ENCODE data around the gene ZNF419.
A peak's percentile ranks its signal among the peaks of the same experiment; 100 is the strongest.
"Not testable (repeated sequence)": the region's sequence is repeated elsewhere in the genome, so short reads cannot be mapped to it uniquely, and the experiment has no call there.

ZNF419 gene
- 1.9 to 12.1 reads per million in 2 donors for total RNA-seq

GRCh38 chr19:57487477-57488298, at the start of gene ZNF419:
Gene ZNF419, plus strand, starts transcription at chr19:57487750. Its CDS starts 201 bp downstream, at chr19:57487951.
- peak; percentile 75 to 92 (median 89) for DNase-seq

DNA sequence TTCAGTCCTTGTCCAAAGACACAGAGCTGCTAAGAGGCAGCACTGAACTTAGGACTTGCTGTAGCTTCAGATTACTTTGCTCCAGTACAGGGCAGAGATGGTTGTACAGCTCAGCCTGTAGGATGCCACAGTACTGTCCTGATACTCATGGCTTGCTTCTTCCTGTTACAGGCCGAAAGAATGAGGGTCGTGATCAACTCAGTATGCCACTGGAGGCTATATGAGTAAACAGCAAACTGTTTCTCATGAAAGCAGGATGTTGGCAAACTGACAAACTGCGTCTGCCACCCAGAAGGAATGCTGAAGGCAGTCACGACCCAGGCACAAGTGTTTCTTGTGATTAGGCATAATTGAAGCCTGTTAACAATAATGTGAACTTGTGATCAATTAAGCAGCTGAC, 49.6 kb upstream of the ZNF419 start:
- DNase-seq: no peak

- no peak for DNase-seq
Measured at GRCh38 chr19:57438925-57439324, 48.6 kb upstream of the ZNF419 start.

- no peak for DNase-seq
Measured at GRCh38 chr19:57441979-57442752, 45.4 kb upstream of the ZNF419 start.

DNA sequence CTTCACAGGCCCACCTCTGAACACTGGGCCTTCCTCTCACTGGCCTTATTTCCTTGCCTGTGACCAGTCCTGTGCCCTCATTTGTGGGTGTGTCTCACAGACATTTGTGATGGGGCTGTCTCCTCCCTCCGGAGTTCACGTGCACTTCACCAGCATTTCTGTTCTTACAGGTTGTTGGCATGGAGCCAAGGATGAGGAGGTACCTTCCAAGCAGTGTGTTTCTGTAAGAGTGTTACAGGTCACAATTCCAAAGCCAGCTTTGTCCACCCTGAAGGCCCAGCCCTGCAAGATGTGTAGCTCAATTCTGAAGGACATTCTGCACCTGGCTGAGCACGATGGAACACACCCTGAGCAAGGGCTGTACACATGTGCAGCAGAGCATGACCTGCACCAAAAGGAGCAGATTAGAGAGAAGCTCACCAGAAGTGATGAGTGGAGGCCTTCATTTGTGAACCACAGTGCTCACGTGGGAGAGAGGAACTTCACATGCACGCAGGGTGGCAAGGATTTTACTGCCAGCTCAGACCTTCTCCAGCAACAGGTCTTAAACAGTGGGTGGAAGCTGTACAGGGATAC, 44.3 kb upstream of the ZNF419 start:
- DNase-seq: no peak

GRCh38 chr19:57452307-57452706, 35.2 kb upstream of the ZNF419 start:
- no peak for DNase-seq

GRCh38 chr19:57465680-57466381, 21.7 kb upstream of the ZNF419 start:
- peak in 1 of 5 experiments; percentile 59 for DNase-seq

- no peak for DNase-seq
Measured at GRCh38 chr19:57466489-57466888, 21.1 kb upstream of the ZNF419 start.

GRCh38 chr19:57473646-57474045, 13.9 kb upstream of the ZNF419 start:
- DNase-seq: peak in 1 of 5 experiments; percentile 13

- DNase-seq: peak; percentile 52 to 96 (median 84)
Measured at GRCh38 chr19:57477191-57478008, 10.2 kb upstream of the ZNF419 start, which contains the start of gene ZNF772. Gene ZNF772, minus strand, starts transcription at chr19:57477566. Its CDS starts 257 bp downstream, at chr19:57477309.

DNA sequence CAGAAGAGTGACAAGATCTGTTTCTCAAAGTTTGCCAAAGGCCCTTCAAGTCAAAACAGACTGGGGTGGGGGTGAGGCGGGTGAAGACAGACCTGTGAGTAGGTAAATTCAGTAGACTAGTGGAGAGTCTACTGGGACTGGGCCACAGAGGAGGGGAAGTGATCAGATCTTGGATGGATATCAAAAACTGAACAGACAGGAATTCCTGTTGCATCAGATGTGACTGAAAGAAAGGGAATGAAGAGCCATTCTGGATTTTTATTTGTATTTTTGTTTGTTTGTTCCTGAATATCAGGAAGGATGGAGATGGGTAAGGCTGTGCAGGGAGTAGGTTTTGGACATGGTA, 722 bp downstream of the ZNF419 start:
- DNase-seq: not testable (repeated sequence)

GRCh38 chr19:57499332-57499679, 11.8 kb downstream of the ZNF419 start:
- DNase-seq: not testable (repeated sequence)

DNA sequence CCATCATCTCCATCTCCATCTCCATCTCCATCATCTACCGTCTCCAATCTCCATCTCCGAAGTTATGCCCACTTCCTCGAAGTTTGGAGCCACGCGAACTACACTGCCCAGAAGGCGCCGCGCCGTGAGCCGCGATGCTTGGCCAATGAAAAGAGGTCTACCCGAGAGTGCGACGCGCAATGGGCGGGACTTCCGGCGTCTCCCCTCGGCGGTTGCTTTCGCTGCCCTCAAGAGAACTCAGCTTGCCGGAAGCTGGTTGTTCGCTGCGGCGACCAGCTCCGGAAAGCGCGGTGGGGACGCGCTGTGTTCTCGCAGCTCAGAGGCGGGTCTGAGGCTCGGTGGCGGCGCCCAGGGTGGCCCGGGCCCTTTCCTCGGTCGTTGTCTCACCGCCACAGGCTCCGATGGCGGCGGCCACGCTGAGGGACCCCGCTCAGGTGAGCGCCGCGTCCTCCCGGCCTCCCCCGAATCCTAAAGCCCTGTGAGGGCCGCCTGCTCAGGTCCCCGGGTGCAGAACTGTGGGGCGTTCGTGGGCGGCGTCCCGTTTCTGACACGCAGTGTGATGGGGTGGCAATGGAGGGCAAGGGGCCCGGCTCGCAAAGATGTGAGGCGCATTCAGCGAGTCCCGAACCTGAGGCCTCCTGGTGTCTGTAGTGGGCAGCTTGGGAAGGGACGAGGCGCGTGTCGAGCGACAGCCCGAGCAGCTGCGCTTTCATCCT, 12.3 kb downstream of the ZNF419 start, which contains the start of gene ZNF773:
TSS of gene ZNF773 (plus strand) at position 259 of the 716 bp plus-strand sequence. CDS start at position 402, 143 bp downstream.
- peak; percentile 86 to 99 (median 94) for DNase-seq

GRCh38 chr19:57500400-57500799, 12.8 kb downstream of the ZNF419 start:
- not testable (repeated sequence) for DNase-seq

DNA sequence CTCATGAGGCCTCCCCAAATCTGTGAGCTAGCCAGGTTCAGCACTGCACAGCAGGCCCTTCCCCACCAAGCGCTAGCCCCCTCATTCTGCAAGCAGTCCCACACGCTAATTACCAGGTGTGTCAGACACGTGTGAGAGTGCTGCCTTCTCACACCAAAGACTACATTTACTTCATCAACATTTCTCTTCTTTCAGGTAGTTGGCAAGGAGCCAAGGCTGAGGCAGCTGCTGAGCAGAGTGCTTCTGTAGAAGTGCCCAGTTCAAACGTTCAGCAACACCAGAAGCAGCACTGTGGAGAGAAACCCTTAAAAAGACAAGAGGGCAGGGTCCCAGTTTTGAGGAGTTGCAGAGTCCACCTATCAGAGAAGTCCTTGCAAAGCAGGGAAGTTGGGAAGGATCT, 18.6 kb downstream of the ZNF419 start:
- DNase-seq: no peak

DNA sequence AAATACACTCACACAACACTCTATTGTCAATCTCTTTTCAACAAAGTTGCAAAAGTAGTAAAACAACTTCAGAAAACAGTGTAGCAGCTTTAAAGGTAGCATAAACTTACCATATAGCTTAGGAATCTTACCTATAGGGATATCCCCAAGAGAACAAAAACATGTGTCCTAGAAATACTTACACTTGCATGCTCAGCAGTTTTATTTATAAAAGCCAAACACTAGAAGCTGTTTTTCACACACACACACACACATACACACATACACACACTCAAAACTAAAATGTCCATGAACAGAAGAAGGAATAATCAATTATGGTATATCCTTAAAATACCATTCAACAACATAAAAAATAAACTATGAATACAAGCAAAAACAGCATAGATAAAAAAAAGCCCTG, 23.9 kb downstream of the ZNF419 start:
- DNase-seq: no peak

DNA sequence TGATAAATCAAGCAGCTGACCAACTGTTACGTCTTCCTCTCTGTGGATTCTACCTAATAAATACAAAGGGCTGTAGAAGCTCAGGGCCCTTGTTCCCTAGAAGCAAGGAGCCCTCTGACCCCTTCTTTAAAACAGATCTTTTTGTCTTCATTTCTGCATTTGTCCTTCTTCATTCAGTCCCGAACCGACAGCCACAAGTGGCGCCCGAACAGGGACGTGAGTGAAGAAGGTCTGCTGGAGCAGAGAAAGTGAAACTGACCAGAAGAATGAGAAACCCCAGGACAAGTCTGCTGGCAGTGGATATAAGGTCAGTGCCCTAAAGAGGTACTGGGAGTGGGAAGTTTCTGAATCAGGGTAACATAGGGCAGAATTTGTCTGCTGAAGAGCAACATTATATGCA, 25.3 kb downstream of the ZNF419 start:
- DNase-seq: peak in 1 of 5 experiments; percentile 41

GRCh38 chr19:57515255-57515654, 27.7 kb downstream of the ZNF419 start:
- no peak for DNase-seq

GRCh38 chr19:57518021-57518420, 30.5 kb downstream of the ZNF419 start:
- not testable (repeated sequence) for DNase-seq

DNA sequence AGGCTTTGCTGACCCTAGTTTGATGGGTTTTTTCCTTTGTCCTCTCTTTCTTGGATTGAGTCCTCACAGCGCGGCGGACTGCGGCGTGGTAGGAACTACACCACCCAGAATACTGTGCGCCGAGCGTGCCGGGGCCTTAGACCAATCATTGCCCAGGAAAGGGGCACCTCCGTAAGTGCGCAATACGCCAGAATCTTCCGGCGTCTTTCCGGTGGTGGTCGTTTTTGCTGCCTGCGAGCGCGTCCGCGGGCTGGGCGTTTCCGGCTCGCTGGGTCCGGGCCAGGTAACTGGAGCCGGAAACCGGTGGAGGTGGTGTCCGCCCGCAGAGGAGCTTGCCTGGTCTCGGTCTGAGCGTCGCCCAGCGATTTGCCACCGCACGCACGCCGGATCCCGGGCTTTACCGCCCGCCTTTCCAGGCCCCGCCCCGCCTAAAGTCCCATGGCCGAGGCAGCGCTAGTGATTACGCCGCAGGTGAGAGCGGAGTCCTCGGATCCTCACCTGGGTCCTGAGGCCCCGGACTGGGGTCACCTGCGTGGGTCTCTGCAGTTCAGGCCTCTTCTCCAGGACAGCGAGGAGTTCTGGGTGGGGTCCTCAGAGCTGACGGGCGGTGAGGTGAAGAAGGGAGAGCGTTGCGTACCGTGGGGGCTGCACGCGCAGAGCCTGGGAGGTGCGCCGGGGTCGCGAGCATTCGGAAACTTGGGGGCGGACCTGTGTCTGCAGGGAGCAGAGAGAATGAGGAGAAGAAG, 39.8 kb downstream of the ZNF419 start, which contains the start of gene ZNF549:
TSS of gene ZNF549 (plus strand) at position 221 of the 746 bp plus-strand sequence. CDS start at position 439, 218 bp downstream.
- DNase-seq: peak; percentile 64 to 96 (median 82)
